NCI-H748 (cell line): ENCODE data around the gene MMP26.
A peak's percentile ranks its signal among the peaks of the same experiment; 100 is the strongest.

Experiments
- DNase-seq: peaks from one replicate; lab custom pipeline; 2025; ENCODE audit not compliant: unreplicated experiment; lab: John Stamatoyannopoulos, UW

Gene MMP26

GRCh38 chr11:4704054-4704789, at the start of gene MMP26:
Gene MMP26, plus strand, starts transcription at chr11:4704784.
- DNase-seq, result peak; percentile 99

GRCh38 chr11:4658629-4659445, 45.7 kb upstream of the MMP26 start:
- DNase-seq, result no peak

DNA sequence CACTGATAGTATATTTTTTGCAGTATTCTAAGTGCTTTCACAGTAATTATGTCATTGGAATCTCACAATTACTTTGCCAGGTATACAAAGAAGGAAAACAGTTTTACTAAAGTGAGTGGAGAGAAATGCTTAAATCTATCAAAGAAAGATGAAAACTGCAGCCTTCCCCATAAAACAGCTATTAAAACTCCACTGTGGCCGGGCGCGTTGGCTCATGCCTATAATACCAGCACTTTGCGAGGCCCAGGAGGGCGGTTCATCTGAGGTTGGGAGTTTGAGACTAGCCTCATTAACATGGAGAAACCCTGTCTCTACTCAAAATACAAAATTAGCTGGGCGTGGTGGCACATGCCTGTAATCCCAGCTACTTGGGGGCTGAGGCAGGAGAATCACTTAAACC, 41.7 kb upstream of the MMP26 start:
- peak; percentile 62 for DNase-seq

DNA sequence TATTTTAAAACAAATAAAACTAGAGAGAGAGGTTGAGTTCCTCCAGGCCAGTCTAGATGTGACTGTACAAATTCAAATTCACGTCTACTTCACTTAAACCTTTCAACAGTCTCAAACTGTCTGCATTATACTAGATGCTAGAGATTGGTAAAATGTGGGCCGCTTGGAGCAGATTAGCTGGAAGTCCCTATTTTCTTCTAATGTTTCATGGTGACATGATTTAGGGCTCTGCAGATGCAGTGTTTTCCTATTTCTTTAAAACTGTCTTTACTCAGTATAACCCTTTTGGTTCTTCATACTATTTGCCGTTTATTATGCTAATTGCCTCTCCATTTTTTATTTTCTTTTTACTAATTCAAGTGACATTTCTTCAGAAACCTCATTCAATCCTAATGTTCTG, 40.4 kb upstream of the MMP26 start:
- DNase-seq, result no peak

DNA sequence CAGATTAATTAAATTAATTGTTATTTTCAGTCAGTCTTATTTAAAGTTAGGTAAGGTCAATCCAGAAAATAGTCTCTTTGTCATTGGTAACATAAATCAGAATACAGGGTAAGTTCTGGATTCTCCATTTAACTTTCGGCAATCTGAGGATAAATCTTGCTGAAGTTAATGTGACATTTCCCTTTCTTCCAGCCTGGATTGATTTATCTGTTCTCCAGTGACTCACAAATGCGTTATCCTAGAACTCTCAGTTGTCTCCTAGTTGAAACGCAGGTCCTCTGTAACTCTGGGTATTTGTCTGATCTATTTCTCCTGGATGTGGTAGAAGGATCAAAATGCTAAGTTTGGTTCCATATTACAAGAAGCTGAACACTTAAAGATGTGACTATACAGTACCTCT, 39.8 kb upstream of the MMP26 start:
- DNase-seq, result no peak

GRCh38 chr11:4665424-4665823, 39.2 kb upstream of the MMP26 start:
- DNase-seq, result no peak

- no peak for DNase-seq
Observed at GRCh38 chr11:4671741-4672140, 32.8 kb upstream of the MMP26 start.

DNA sequence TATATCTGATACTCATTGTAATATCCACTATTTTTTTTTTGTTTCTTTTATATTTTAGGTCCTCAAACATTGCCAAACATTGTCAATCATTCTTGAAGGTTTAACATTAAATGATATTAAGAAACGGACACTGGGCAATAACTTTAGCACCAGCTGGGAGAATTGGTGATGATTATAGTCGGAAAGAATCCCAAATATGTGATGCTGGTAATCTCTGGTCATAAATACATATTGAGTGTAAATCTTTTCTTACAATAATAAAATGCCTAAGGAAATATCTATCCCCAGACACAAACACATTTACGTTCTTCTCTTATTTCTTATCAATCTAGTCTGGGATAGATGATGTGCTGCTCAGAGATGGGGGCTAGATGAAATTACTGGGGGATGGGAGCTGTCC, 32.1 kb upstream of the MMP26 start:
- no peak for DNase-seq

- no peak for DNase-seq
Observed at GRCh38 chr11:4673781-4674180, 30.8 kb upstream of the MMP26 start.

- DNase-seq, result peak; percentile 84
Observed at GRCh38 chr11:4677948-4678347, 26.6 kb upstream of the MMP26 start.

DNA sequence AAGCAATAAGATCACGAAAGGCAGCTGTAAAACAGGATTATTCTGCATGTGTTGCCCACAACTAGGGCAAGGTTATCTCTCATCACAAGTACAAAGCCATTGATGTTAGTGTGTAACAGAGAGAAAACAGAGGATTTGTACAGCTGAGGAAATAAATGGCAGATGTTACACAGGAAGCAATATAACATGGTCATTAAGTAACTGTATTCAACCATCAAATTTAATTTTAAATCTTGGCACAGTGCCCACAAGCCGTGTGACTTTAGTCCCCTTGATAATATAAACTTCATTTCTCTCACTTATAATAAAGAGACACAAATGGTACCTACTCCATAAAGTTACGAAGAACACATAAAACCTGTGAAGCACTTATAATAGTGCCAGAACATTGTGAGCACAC, 24.2 kb upstream of the MMP26 start:
- DNase-seq, result peak; percentile 96

DNA sequence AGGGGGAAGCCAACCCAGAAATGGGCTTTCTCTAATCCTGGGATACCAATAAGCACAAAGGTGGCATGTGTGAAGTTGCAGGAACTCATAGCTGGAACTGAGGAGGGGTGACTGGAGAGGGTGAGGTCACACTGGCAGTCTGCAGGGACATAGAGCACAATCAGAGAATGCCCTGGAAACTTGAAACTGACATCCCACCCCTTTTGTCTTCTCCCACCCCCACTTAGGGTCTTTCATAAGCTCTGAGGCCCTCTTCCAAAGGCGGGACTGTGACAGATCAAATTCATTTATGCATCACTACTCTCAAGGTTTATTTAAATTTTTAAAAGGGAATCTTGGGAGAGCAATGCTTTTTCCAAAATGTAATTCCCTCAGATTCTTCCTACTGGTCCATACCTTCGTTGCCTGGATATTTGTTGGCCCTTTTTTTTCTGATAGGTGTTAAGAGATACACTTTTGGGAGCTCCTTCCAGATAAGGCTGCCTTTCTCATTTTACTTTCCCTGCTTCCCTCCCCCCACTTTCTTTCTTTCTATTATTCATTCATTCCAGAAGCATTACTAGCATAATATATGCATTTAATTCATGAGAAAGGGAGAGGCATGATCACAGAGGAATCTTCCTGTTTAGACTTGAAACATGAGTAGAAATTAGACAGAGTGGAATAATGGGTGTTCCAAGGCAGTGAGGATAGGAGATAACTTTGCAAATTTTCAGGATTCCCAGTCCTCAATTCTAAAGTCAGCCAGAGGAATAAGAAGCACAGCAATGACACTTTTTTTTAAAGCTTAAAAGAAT, 21.8 kb upstream of the MMP26 start:
- no peak for DNase-seq

GRCh38 chr11:4684631-4685285, 19.8 kb upstream of the MMP26 start:
- DNase-seq, result no peak

- no peak for DNase-seq
Observed at GRCh38 chr11:4695442-4695841, 9.1 kb upstream of the MMP26 start.

- DNase-seq, result peak; percentile 84
Observed at GRCh38 chr11:4697585-4697984, 7.0 kb upstream of the MMP26 start, which contains the start of gene OR51E2. Gene OR51E2, minus strand, starts transcription at chr11:4697853. Its CDS starts 15,142 bp downstream, at chr11:4682711.

DNA sequence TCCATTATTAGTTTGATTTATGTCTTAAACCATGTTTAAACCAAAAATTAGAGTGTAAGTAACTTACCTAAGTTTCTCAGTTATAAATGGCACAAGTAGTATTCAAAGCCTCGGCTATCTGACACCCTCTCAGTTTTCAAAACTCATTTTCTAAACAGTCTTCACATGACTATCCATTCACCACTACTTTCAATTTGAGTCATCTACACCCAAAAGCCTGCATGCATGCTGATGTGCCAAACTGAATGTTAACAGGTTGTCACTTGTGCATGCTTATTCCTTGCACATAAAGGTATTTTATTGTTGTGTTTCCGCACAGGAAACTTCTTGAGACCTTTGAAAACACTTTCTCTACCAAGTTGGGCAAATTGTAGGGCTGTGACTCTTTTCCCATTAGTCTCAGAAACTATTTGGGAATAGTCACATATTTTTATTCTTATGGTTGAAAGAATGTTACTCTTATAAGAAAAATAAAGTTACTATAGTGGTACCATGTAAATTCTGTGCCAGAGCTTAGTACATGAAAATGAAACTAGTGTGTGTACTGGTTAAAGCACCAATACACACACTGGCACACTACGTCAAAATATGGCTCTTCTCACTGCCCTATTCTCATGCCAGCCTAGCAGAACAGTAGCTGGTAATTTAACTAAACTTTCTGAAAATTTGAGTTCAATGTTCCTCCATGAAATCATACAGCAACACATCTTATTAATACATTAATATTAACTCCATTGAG, 4.7 kb upstream of the MMP26 start:
- DNase-seq, result no peak

DNA sequence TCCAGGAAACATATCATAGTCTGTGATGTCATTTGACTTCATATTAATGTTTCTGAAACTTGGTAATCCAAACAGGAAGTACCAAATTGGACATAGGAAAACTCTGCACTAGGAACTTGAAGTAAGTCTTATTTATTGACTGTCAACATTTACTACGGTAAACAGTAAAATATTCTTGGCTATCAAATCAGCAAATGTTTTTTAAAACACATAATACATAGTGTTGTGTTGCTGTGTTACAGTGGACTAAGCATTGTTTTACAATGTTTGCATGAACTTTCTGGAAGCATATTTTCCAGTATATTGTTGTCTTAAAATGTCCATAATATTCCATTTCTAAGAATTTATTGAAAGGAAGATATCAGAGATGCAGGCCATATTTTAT, 4.2 kb upstream of the MMP26 start:
- DNase-seq, result no peak

- no peak for DNase-seq
Observed at GRCh38 chr11:4704790-4705334, 278 bp downstream of the MMP26 start.

GRCh38 chr11:4713241-4713640, 8.7 kb downstream of the MMP26 start:
- peak; percentile 35 for DNase-seq

- no peak for DNase-seq
Observed at GRCh38 chr11:4714300-4714699, 9.7 kb downstream of the MMP26 start.
